ENCODE measurements around the gene RHD. TPM values are rescaled to one million over a fixed set of nuclear protein-coding genes. Genes with fewer than 3 reads are reported as not detected.
"Not testable (repeated sequence)": the region's sequence is repeated elsewhere in the genome, so short reads cannot be mapped to it uniquely, and the experiment has no call there.

RHD gene
- total and polyA plus RNA-seq, 3 donors from 2014 or later: 0.34 to 0.50 (median 0.47) TPM

- DNase-seq: no peak
- Histone ChIP-seq H3K27ac (no peak overlapping the region), H3K27me3 (no peaks in the 10 kb centered on the region), H3K4me3 (no peak overlapping the region), H3K4me1 (no peaks in the 10 kb centered on the region), H3K9me3 (no peaks in the 10 kb centered on the region), H3K36me3 (ENCODE audit: low read depth, missing control alignments) (no peaks in the 10 kb centered on the region)
- intact Hi-C loops (cut with DNase I; ENCODE audit: low total_unique reads): no loop called here
- TF ChIP-seq CTCF (IDR thresholded peaks at IDR 0.05): no peak
- TF ChIP-seq POLR2A (IDR thresholded peaks at IDR 0.05): no peak
- 89 to 95% methylated on average over 7 of the region's 7 CpGs for WGBS, 2 donors
These were observed 88.6 kb downstream of the RHD start for GRCh38 chr1:25360596-25361581.

- Histone ChIP-seq H3K4me3 (no peak overlapping the region), H3K4me1 (no peaks in the 10 kb centered on the region), H3K36me3 (ENCODE audit: low read depth, missing control alignments) (no peaks in the 10 kb centered on the region), H3K27me3 (no peaks in the 10 kb centered on the region), H3K27ac (no peak overlapping the region), H3K9me3 (no peaks in the 10 kb centered on the region)
- intact Hi-C loops (cut with DNase I; ENCODE audit: low total_unique reads): no loop called here
- TF ChIP-seq CTCF (IDR thresholded peaks at IDR 0.05) (no peak), POLR2A (IDR thresholded peaks at IDR 0.05) (no peak)
- DNase-seq: no peak
- WGBS, 2 donors: 72 to 89% methylated on average over 2 of the region's 2 CpGs
These were observed 89.6 kb downstream of the RHD start for GRCh38 chr1:25361901-25362300.

GRCh38 chr1:25362634-25363559, 90.6 kb downstream of the RHD start:
- H3K4me1 ChIP-seq; H3K27me3 ChIP-seq; H3K36me3 ChIP-seq (ENCODE audit: low read depth, missing control alignments); H3K4me3 ChIP-seq; DNase-seq; intact Hi-C loops (cut with DNase I; ENCODE audit: low total_unique reads); H3K27ac ChIP-seq; H3K9me3 ChIP-seq: not testable (repeated sequence)
- no CpG with 5 or more reads among the region's 17 CpGs for WGBS, 2 donors

GRCh38 chr1:25369241-25369640, 96.9 kb downstream of the RHD start:
- no peak overlapping the region for H3K4me3 ChIP-seq
- H3K9me3 ChIP-seq: no peaks in the 10 kb centered on the region
- intact Hi-C loops (cut with DNase I; ENCODE audit: low total_unique reads): no loop called here
- H3K27ac ChIP-seq: no peak overlapping the region
- WGBS, 2 donors: 52 to 70% methylated on average over 4 of the region's 4 CpGs
- H3K36me3 ChIP-seq (ENCODE audit: low read depth, missing control alignments): no peaks in the 10 kb centered on the region
- no peak for TF ChIP-seq CTCF (IDR thresholded peaks at IDR 0.05)
- TF ChIP-seq POLR2A (IDR thresholded peaks at IDR 0.05): no peak
- no peaks in the 10 kb centered on the region for H3K27me3 ChIP-seq
- peak; percentile 76 for DNase-seq
- H3K4me1 ChIP-seq: no peaks in the 10 kb centered on the region

GRCh38 chr1:25369691-25370271, 97.5 kb downstream of the RHD start:
- H3K36me3 ChIP-seq (ENCODE audit: low read depth, missing control alignments); H3K4me3 ChIP-seq; intact Hi-C loops (cut with DNase I; ENCODE audit: low total_unique reads); H3K27ac ChIP-seq; H3K27me3 ChIP-seq; H3K4me1 ChIP-seq; H3K9me3 ChIP-seq; DNase-seq: not testable (repeated sequence)
- 82 to 90% methylated on average over 11 to 12 of the region's 12 CpGs for WGBS, 2 donors

GRCh38 chr1:25371757-25372156, 99.4 kb downstream of the RHD start:
- DNase-seq; H3K4me3 ChIP-seq; H3K36me3 ChIP-seq (ENCODE audit: low read depth, missing control alignments); intact Hi-C loops (cut with DNase I; ENCODE audit: low total_unique reads); H3K4me1 ChIP-seq; H3K27me3 ChIP-seq; H3K9me3 ChIP-seq; H3K27ac ChIP-seq: not testable (repeated sequence)
- WGBS, 2 donors: 86 to 87% methylated on average over 7 of the region's 7 CpGs

- H3K27ac ChIP-seq; H3K4me3 ChIP-seq; H3K36me3 ChIP-seq (ENCODE audit: low read depth, missing control alignments); H3K27me3 ChIP-seq; H3K4me1 ChIP-seq; DNase-seq; intact Hi-C loops (cut with DNase I; ENCODE audit: low total_unique reads); H3K9me3 ChIP-seq: not testable (repeated sequence)
- 63 to 89% methylated on average over 3 of the region's 3 CpGs for WGBS, 2 donors
These were observed 106.1 kb downstream of the RHD start for GRCh38 chr1:25378367-25378766.

Measured in testis (tissue), 3 donors.